GM21381 (cell line): Measurements from ENCODE around the gene MYLIP.
"Not testable (repeated sequence)": the region's sequence is repeated elsewhere in the genome, so short reads cannot be mapped to it uniquely, and the experiment has no call there.

ENCODE experiments used
- ATAC-seq: cut with Tn5 transposase; IDR thresholded peaks from one replicate; pipeline ENCODE4 v1.9.1; 2021; ENCODE audit warnings: mild to moderate bottlenecking, moderate library complexity; ENCODE audit not compliant: unreplicated experiment

The MYLIP gene

DNA sequence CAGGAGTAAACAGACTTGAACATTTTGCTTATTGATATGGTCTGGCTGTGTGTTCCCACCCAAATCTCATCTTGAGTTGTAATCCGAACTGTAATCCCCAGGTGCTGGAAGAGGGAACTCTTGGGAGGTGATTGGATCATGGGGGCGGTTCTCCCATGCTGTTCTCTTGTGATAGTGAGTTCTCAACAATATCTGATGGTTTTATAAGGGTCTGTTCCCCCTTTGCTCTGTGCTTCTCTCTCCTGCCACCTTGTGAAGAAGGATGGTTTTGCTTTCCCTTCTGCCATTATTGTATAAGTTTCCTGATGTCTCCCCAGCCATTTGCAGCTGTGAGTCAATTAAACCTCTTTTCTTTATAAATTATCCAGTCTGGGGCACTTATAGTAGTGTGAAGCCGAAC lies 40.0 kb downstream of the MYLIP start:
- ATAC-seq, result no peak

DNA sequence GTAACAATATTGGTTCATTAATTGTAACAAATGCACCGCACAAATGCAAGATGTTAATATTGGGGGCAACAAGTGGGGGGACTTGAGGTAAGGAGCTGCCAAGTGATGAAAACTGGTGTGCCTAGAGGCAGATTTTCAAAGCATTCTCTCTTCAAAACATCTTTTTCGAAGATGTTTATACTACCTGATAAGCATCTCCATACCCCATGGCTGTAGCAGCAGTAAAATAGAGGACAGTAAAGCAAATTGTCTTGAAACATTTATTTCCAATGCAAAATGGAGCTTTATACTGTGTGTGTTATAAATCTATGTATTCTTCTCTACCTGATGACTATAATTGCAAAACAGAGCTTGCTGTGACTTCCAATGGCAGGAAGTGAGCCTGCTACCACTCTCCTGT lies 42.5 kb downstream of the MYLIP start:
- ATAC-seq, result no peak

DNA sequence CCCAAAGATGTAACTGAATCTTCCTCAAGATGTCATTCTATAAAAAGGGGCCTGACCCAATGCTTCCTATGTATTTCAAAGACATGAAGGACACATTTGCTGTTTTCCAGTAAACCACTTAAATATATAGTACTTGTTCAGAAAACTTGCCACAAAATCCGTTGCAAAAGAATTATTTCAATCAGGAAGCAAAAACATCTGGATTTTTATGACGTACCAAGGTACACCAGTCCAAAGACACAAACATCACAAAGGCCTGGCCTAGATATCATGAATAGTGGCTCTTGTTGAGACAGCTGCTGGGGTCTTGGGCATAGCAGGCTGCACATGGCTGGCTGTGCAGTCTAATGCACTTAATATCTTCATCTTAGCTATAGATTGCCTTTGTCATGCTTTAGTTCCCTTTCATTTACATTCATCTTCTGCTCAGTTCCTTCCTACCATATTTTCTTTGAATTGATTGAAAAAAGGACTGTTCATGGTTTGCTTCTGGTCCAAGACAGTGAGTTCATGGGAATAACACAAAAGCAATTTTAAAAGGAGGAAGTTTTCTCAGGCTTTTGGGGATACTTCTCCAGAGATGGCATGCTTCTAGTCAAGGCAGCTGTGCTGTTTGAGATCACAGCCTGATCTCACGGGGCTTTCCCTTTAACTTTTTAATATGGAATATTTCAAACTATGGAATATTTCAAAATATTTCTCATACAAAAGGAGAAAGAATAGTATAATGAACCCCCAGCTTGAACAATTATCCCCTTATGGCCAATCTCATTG lies 44.5 kb downstream of the MYLIP start:
- no peak for ATAC-seq

DNA sequence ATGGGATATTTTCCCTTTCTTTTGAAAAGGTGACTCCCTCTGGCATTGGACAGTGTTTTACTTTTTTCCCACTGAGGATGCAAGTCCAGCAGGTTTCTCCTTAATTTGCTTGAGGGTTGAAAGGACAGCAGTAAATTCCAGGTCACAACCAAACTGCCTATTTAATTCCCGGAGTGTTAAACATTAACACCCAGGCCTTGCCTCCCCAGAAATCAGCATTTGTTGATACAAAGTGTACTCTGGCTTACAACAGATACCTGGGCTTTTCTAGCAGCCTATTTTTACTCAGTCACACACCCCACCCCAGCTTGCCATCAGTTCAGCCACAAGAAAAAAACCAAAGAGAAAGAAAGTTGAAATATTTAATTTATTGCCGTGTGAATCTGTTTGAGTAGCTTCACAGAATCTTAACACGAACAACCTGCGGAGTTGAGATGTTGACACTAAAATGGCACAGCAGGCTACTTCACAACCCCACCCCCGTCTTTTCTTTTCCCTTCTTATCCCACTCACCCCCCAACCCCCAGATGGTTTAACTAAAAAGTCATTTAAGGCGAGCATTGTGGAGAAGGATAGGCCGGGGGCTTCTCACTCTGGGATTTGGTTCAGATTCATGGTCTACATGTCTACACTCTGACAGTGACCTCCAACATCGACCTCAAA lies 45.7 kb downstream of the MYLIP start:
- ATAC-seq, result no peak

- not testable (repeated sequence) for ATAC-seq
Observed at GRCh38 chr6:16176600-16176999, 47.7 kb downstream of the MYLIP start.

GRCh38 chr6:16177881-16178280 lies 49.0 kb downstream of the MYLIP start:
- ATAC-seq, result no peak

DNA sequence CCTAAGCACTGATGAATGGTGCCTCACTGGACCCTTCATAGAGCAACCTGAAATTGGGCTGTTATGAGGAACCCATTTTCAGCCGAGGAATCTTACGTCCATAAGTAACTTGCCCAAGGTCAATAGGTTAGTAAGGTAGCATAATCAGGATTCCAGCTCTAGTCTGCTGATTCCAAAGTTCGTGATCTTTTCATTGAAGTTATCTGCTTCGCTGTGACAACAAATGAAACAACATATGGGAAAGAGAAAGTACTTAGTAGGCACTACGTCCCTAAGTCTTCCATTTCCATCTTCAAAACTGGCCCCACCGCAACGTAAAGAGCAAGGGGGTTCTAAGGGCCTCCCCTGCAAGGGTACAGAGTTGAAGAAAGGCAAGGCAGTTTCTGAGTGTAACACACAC lies 49.5 kb downstream of the MYLIP start:
- no peak for ATAC-seq

GRCh38 chr6:16179063-16179462 lies 50.2 kb downstream of the MYLIP start:
- no peak for ATAC-seq

GRCh38 chr6:16179970-16180431 lies 51.1 kb downstream of the MYLIP start:
- no peak for ATAC-seq

- ATAC-seq, result no peak
Observed at GRCh38 chr6:16180696-16181438, 52.0 kb downstream of the MYLIP start.

- no peak for ATAC-seq
Observed at GRCh38 chr6:16181439-16182297, 52.8 kb downstream of the MYLIP start.

DNA sequence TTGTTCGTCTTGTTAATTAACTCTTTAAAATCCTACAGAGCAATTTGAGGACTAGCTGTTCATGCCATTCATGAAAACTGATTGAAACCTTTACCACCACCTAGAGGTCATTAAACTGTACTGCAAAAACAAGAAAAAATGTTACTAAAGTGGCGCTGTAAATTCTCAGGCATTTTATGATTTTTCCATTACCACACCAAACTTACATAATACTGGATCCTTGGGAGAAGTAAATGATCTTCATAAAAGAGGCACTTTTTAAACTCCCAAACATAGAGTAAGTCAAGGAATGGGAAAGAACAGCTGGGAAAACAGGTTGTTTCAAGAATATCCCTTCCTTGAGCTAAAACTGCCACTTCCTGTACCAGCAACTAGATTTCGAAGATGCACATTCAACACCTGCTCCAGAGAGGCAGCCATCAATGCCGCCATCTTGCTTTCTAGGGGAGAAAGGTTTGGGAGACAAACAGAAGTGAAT lies 54.3 kb downstream of the MYLIP start:
- ATAC-seq, result no peak

DNA sequence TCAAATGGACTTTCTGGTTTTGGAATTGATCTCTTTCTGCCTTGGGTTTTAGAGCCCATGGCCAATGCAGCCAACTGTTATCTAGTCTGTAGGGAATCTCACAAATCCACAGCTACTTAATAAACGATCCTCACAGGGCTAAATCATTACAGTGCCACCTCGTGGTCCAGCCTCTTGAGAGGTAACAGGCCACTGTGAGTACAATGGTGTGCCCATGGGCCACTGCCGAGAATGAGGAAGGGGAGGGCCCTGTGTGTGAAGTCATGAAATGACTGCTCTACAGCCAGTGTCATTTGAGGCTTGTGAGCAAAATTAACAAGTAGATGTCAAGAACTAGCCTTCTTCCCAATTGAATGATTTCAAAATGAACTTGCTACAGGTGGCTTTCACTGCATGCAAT lies 55.2 kb downstream of the MYLIP start:
- no peak for ATAC-seq

- ATAC-seq, result no peak
Observed at GRCh38 chr6:16184551-16184950, 55.7 kb downstream of the MYLIP start.

- ATAC-seq, result no peak
Observed at GRCh38 chr6:16187176-16187575, 58.3 kb downstream of the MYLIP start.

GRCh38 chr6:16190214-16190613 lies 61.3 kb downstream of the MYLIP start:
- no peak for ATAC-seq

DNA sequence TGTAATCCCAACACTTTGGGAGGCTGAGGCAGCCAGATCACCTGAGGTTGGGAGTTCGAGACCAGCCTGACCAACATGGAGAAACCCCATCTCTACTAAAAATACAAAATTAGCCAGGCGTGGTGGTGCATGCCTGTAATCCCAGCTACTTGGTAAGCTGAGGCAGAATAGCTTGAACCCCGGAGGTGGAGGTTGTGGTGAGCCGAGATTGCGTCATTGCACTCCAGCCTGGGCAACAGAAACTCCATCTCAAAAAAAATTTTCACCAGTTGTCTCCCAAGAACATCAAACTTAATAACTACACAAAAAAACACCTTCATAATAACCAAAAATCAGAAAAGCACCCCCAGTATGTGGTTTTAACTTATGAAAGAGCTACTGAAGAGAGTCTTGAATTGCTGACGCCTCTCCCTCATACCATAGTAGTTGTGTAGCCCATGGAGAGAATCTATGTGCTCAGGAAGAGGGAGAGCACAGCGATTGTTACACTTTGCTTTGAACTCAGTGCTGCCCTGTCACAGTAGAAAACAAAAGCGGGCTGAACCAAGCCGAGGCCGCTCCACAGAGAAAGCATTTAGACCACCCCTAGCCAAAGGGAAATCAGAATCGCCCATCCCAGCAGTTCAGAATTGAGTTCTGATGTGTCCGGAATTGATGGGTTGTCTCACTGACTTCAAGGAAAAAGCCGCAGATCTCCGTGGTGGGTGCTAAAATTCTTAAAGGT lies 67.5 kb downstream of the MYLIP start:
- no peak for ATAC-seq

GRCh38 chr6:16196984-16197546 lies 68.2 kb downstream of the MYLIP start:
- ATAC-seq, result no peak
